GM23248 (cell line): Measurements from ENCODE around the gene CCDC71L. TPM values are rescaled to one million over a fixed set of nuclear protein-coding genes. Genes with fewer than 3 reads are reported as not detected.

Experiments used
- DNase-seq: peaks from one replicate; pipeline ENCODE4 v3.0.0-alpha.2; 2015
- H2AFZ ChIP-seq: fragments of 200-600 bp; sonication (generic); 2 replicates; pipeline ENCODE4 v1.6.1; 2016; ENCODE audit warnings: antibody characterized with exemption
- H3F3A ChIP-seq: fragments of 200-600 bp; sonication (generic); 2 replicates; pipeline ENCODE4 v1.6.1; 2016; ENCODE audit warnings: mild to moderate bottlenecking, antibody characterized with exemption, mixed run types; ENCODE audit not compliant: insufficient read depth
- H3K27ac ChIP-seq: fragments of 200-600 bp; sonication (generic); 2 replicates; pipeline ENCODE4 v1.5.1; 2016; ENCODE audit warnings: mild to moderate bottlenecking
- H3K27me3 ChIP-seq: fragments of 200-600 bp; sonication (generic); replicated peaks from 2 replicates; pipeline ENCODE4 v1.6.1; 2016; ENCODE audit warnings: mild to moderate bottlenecking; ENCODE audit not compliant: insufficient read depth
- H3K36me3 ChIP-seq: fragments of 200-600 bp; sonication (generic); 2 replicates; pipeline ENCODE4 v1.6.1; 2016; ENCODE audit warnings: low read depth, mild to moderate bottlenecking
- H3K4me1 ChIP-seq: fragments of 200-600 bp; sonication (generic); 2 replicates; pipeline ENCODE4 v1.6.1; 2016; ENCODE audit warnings: mild to moderate bottlenecking; ENCODE audit not compliant: insufficient read depth
- H3K4me2 ChIP-seq: fragments of 200-600 bp; sonication (generic); one replicate; pipeline ENCODE4 v1.6.1; 2016; ENCODE audit warnings: mild to moderate bottlenecking; ENCODE audit not compliant: unreplicated experiment
- H3K4me3 ChIP-seq: fragments of 200-600 bp; sonication (generic); 2 replicates; pipeline ENCODE4 v1.5.1; 2016; ENCODE audit warnings: mild to moderate bottlenecking
- H3K79me2 ChIP-seq: fragments of 200-600 bp; sonication (generic); 2 replicates; pipeline ENCODE4 v1.6.1; 2016; ENCODE audit warnings: mild to moderate bottlenecking; ENCODE audit not compliant: insufficient read depth
- H3K9ac ChIP-seq: fragments of 200-600 bp; sonication (generic); 2 replicates; pipeline ENCODE4 v1.6.1; 2016; ENCODE audit warnings: mild to moderate bottlenecking
- H3K9me2 ChIP-seq: fragments of 200-600 bp; sonication (generic); 2 replicates; pipeline ENCODE4 v1.6.1; 2016; ENCODE audit warnings: mixed run types, mild to moderate bottlenecking, moderate library complexity; ENCODE audit not compliant: insufficient read depth
- H3K9me3 ChIP-seq: fragments of 200-600 bp; sonication (generic); one replicate; pipeline ENCODE4 v1.6.1; 2017; ENCODE audit warnings: low read depth
- H4K20me1 ChIP-seq: fragments of 200-600 bp; sonication (generic); 2 replicates; pipeline ENCODE4 v1.6.0; 2016; ENCODE audit not compliant: insufficient read depth
- EZH2 ChIP-seq: fragments of 200-600 bp; sonication (generic); IDR thresholded peaks from 2 replicates; pipeline ENCODE4 v1.6.1; 2018; ENCODE audit warnings: antibody characterized with exemption, mild to moderate bottlenecking; ENCODE audit not compliant: insufficient read depth, poor library complexity, severe bottlenecking
- EZH2phosphoT487 ChIP-seq: fragments of 200-600 bp; sonication (generic); IDR thresholded peaks from 2 replicates; pipeline ENCODE4 v1.6.1; 2018; ENCODE audit warnings: antibody characterized with exemption, moderate library complexity, mild to moderate bottlenecking, low read depth; ENCODE audit not compliant: insufficient read depth
- WGBS, 2 experiments: methylation state at CpG; one replicate each; pipeline ENCODE4 v1.1.6; 2015 to 2017; ENCODE audit warnings: low lambda C conversion rate in 2 of 2, low coverage in 1 of 2; ENCODE audit errors: missing lambda C conversion rate in 2 of 2; 5-methylcytosine and 5-hydroxymethylcytosine counted together
- in situ Hi-C: fragments of 300-500 bp; cut with MboI; formaldehyde crosslinking; loops from 2 replicates; pipeline ENCODE4 v1.15.0; 2020
- polyA plus RNA-seq: library from polyadenylated mRNA; unstranded; fragments of >200 nt; fragmentation: Nextera tagmentation; extraction: Ambion mirVana; gene quantifications from 2 replicates; pipeline ENCODE4 v1.2.1, GENCODE V29; 2016
- total RNA-seq: library from RNA; depleted of rRNA; stranded (reverse); fragments of >200 nt; shearing (Covaris generic); gene quantifications from 2 replicates; pipeline ENCODE4 v1.2.3, GENCODE V29; 2014

CCDC71L gene
- total and polyA plus RNA-seq, 2 experiments from 2014 or later: 23.1 to 124 TPM

- H3K27me3 ChIP-seq: no peaks in the 10 kb centered on the region
- no peak overlapping the region for H3K9ac ChIP-seq
- H3K27ac ChIP-seq: no peak overlapping the region
- no peak for TF ChIP-seq EZH2phosphoT487
- no peak for TF ChIP-seq EZH2
- no peak overlapping the region for H3K4me3 ChIP-seq
- no peak for DNase-seq
- no peaks in the 10 kb centered on the region for H3K9me2 ChIP-seq
- no peaks in the 10 kb centered on the region for H3K36me3 ChIP-seq
- H3K4me1 ChIP-seq: peaks cover 61% of the 10 kb centered on the region
- no peaks in the 10 kb centered on the region for H3K9me3 ChIP-seq
- in situ Hi-C loops: no loop called here
- no peak overlapping the region for H3K4me2 ChIP-seq
- WGBS, 2 experiments: 42 to 51% methylated on average over 2 of the region's 2 CpGs
- H2AFZ ChIP-seq: no peak overlapping the region
- H4K20me1 ChIP-seq: no peaks in the 10 kb centered on the region
- H3F3A ChIP-seq: peaks cover 44% of the 10 kb centered on the region
- no peaks in the 10 kb centered on the region for H3K79me2 ChIP-seq
These were observed 43.1 kb downstream of the CCDC71L start for GRCh38 chr7:106617860-106618259.

DNA sequence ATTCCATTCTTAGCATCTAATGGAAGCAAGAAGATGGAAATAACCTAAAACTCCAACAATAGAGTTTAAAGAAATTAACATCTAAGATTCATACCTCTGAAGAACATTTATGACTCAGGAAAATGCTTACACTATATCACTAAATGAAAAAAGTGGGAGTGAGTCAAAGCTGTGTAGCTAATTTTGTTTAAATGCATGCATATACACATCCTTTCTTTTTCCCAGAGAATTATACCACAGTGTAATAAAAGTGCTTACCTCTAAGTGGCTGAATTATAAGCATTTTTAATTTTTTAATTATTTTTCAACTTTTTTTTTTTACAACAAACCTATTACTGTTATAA lies 44.3 kb downstream of the CCDC71L start:
- no peaks in the 10 kb centered on the region for H3K9me2 ChIP-seq
- H3K4me1 ChIP-seq: peaks cover 66% of the 10 kb centered on the region
- no peak for TF ChIP-seq EZH2
- H3K4me3 ChIP-seq: no peak overlapping the region
- DNase-seq: peak; percentile 56
- H3K4me2 ChIP-seq: peak overlapping the region; percentile 23
- H3K9me3 ChIP-seq: no peaks in the 10 kb centered on the region
- 0 out of 2 replicates have a peak overlapping the region, but pooled peaks have one; percentile 0 for H2AFZ ChIP-seq
- H3K36me3 ChIP-seq: no peaks in the 10 kb centered on the region
- no peak overlapping the region for H3K27ac ChIP-seq
- H3K9ac ChIP-seq: no peak overlapping the region
- H4K20me1 ChIP-seq: no peaks in the 10 kb centered on the region
- peaks cover 54% of the 10 kb centered on the region for H3F3A ChIP-seq
- in situ Hi-C loops: no loop called here
- H3K79me2 ChIP-seq: no peaks in the 10 kb centered on the region
- no peaks in the 10 kb centered on the region for H3K27me3 ChIP-seq

DNA sequence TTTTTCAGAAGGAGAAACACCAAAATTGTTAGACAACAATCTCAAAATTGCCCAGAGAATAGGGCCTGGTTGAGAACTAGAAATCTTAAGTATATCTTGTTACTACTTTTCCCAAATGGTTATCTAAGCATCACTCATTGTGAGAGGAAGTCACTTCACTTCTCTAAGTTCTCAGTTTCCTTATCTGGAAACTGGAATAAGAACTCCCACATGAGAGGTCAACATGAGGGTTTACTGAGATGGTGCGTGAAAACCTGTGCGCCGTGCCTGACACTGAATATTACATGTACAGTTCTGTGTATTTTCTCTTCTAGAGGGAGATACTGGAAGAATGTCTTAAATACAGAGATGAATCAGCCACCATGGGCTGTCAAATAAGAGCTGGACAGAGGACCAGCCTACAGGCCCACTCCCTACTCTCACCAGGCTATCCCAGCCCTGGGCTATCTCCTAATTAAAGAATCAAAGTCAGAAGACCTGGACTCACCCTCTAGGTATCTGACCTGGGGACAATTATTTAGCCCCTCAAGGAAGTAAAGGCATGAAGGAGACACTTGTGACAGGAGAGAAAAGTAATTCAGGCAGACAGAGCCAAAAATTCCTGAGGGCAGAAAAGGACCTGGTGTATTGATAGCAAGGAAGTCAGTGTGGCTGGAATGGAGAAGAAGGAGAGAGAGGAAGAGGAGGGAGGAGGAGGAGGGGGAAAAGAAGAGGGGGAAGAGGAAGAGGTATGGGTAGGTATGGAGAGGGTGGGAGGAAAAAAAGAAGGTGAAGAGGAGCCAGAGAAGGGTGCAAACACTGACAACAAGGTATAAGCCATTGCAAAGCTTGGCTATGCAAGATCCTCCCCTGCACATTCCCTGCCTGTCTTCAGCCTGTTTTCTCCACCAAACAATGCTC lies 44.9 kb downstream of the CCDC71L start:
- TF ChIP-seq EZH2phosphoT487: no peak
- TF ChIP-seq EZH2: no peak
- DNase-seq: no peak
- H3K9me2 ChIP-seq: no peaks in the 10 kb centered on the region
- no peak overlapping the region for H3K4me3 ChIP-seq
- no peaks in the 10 kb centered on the region for H3K36me3 ChIP-seq
- no peaks in the 10 kb centered on the region for H3K9me3 ChIP-seq
- H3K27ac ChIP-seq: no peak overlapping the region
- no peaks in the 10 kb centered on the region for H3K27me3 ChIP-seq
- no peak overlapping the region for H3K9ac ChIP-seq
- H4K20me1 ChIP-seq: no peaks in the 10 kb centered on the region
- 0 out of 2 replicates have a peak overlapping the region, but pooled peaks have one; percentile 0 for H2AFZ ChIP-seq
- WGBS, 2 experiments: 96 to 98% methylated on average over 3 of the region's 3 CpGs
- H3K4me1 ChIP-seq: peaks cover 72% of the 10 kb centered on the region
- peaks cover 60% of the 10 kb centered on the region for H3F3A ChIP-seq
- in situ Hi-C loops: no loop called here
- H3K79me2 ChIP-seq: no peaks in the 10 kb centered on the region
- peak overlapping the region; percentile 23 for H3K4me2 ChIP-seq

DNA sequence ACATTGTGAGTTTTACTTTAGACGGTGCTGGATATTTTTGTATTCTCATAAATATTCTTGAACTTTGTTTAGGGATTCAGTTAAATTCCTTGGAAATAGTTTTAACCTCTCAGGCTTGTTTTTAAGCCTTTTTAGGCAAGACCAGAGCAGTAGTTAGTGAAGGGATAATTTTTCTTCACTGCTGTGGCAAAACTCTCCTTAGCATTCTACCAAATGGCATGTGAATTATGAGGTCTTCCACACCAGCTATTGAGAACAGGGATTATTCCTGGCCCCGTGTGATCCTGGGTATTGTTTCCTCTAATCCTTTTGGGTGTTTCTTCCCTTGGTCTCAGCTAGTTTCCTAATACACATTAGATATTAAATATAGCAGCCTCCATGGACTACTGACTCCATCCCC lies 46.2 kb downstream of the CCDC71L start:
- no peak overlapping the region for H3K9ac ChIP-seq
- H3K4me2 ChIP-seq: peak overlapping the region; percentile 50
- H3K4me1 ChIP-seq: peaks cover 83% of the 10 kb centered on the region
- TF ChIP-seq EZH2 (no peak), EZH2phosphoT487 (no peak)
- H3K4me3 ChIP-seq: no peak overlapping the region
- H3K27ac ChIP-seq: peak overlapping the region; percentile 65
- no peaks in the 10 kb centered on the region for H3K36me3 ChIP-seq
- H3K27me3 ChIP-seq: no peaks in the 10 kb centered on the region
- no peak for DNase-seq
- 0 out of 2 replicates have a peak overlapping the region, but pooled peaks have one; percentile 30 for H2AFZ ChIP-seq
- no peaks in the 10 kb centered on the region for H3K9me2 ChIP-seq
- no peaks in the 10 kb centered on the region for H4K20me1 ChIP-seq
- no peaks in the 10 kb centered on the region for H3K79me2 ChIP-seq
- in situ Hi-C loops: no loop called here
- peaks cover 65% of the 10 kb centered on the region for H3F3A ChIP-seq
- 40 to 42% methylated on average over 2 of the region's 2 CpGs for WGBS, 2 experiments
- no peaks in the 10 kb centered on the region for H3K9me3 ChIP-seq
